Memory B cell (primary cell): ENCODE data around the gene MRTFA.

Experiments used
- ATAC-seq: fragments of 150-1000 bp; cut with Tn5 transposase; 2 replicates; pipeline ENCODE4 v1.10.0; 2021; ENCODE audit warnings: low read depth, mild to moderate bottlenecking, moderate library complexity
- DNase-seq, 2 donors: peaks; one replicate each; pipeline ENCODE4 v3.0.0; 2022; ENCODE audit warnings: low spot score in 2 of 2
- H3K27ac Mint-ChIP-seq: one replicate; pipeline ENCODE4 v1.8.0; 2022; ENCODE audit warnings: mild to moderate bottlenecking, moderate library complexity, mixed read lengths
- H3K27me3 Mint-ChIP-seq: one replicate; pipeline ENCODE4 v1.8.0; 2022; ENCODE audit warnings: mixed read lengths
- H3K36me3 Mint-ChIP-seq: one replicate; pipeline ENCODE4 v1.8.0; 2022; ENCODE audit warnings: mild to moderate bottlenecking, mixed read lengths
- H3K4me1 Mint-ChIP-seq: one replicate; pipeline ENCODE4 v1.8.0; 2022; ENCODE audit warnings: mixed read lengths
- H3K4me3 Mint-ChIP-seq: one replicate; pipeline ENCODE4 v1.8.0; 2022; ENCODE audit warnings: mild to moderate bottlenecking, moderate library complexity, mixed read lengths
- H3K9me3 Mint-ChIP-seq: one replicate; pipeline ENCODE4 v1.8.0; 2022; ENCODE audit warnings: mixed read lengths

The MRTFA gene

DNA sequence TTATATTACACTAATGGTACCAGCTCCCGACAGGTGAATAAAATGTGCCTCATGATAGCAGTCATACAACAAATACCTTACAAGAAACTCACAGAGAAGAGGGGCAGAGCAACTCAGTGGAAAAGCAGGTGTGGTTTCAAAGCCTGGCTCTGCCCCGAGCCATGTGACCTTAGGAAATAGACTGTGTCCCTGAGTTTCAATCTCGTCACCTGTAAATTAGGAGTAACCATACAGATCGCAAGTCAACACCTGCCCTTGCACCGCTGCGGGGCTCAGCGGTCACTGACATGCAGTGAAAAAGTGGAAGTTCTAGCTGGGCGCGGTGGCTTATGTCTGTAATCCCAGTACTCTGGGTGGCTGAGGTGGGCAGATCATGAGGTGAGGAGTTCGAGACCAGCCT, 11.9 kb upstream of the MRTFA start:
- no peaks in the 10 kb centered on the region for H3K9me3 Mint-ChIP-seq
- ATAC-seq (no peak), DNase-seq (no peak)
- H3K4me1 Mint-ChIP-seq = peaks cover 18% of the 10 kb centered on the region
- no peaks in the 10 kb centered on the region for H3K36me3 Mint-ChIP-seq
- no peaks in the 10 kb centered on the region for H3K27me3 Mint-ChIP-seq
- H3K27ac Mint-ChIP-seq = no peak overlapping the region
- no peak overlapping the region for H3K4me3 Mint-ChIP-seq

DNA sequence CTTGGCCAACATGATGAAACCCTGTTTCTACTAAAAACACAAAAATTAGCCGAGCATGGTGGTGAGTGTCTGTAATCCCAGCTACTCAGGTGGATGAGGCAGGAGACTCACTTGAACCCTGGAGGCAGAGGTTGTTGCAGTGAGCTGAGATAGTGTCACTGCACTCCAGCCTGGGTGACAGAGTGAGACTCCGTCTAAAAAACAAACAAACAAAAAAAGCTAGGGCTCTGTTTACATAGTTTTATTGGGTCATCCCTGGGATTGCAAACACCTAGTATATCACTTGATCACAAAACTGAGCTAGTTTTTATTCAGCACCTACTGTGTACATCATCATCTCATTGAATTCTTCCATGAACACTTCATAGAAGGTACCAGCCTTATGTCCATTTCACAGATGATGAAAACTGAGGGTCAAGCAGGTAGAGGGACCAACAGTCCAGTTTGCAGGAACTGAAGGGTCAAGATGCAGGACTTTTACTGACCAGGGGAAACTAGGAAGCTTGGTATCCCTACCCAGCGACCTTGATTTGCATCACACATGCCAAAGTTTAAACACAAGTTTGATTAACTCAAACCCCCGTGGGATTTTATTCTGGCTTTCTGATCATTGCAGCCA, 9.2 kb upstream of the MRTFA start:
- DNase-seq (no peak), ATAC-seq (no peak)
- Mint-ChIP-seq H3K4me3 (no peak overlapping the region), H3K36me3 (no peaks in the 10 kb centered on the region), H3K27ac (no peak overlapping the region), H3K27me3 (no peaks in the 10 kb centered on the region), H3K9me3 (no peaks in the 10 kb centered on the region), H3K4me1 (peaks cover 8% of the 10 kb centered on the region)

DNA sequence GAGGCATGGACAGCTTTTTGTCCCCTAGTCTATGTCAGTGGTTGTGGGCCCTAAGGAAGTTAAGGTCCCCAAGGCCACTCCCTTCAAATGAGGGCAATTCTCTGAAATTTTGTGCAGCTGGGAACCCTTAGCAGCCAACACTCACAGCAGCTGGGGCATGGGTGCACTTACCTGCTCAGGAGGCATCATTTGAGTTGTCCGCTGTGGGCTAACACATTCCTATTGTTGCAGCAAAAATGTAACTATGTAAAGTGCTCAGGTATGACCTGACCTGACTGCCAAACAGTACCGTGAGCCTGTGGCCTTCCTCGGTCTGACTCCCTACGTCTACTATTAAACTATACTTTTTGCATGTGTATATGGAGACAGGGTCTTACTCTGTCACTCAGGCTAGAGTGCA, 5.8 kb upstream of the MRTFA start:
- DNase-seq (no peak), ATAC-seq (no peak)
- H3K36me3 Mint-ChIP-seq = no peaks in the 10 kb centered on the region
- no peaks in the 10 kb centered on the region for H3K9me3 Mint-ChIP-seq
- H3K4me1 Mint-ChIP-seq = peaks cover 7% of the 10 kb centered on the region
- H3K27ac Mint-ChIP-seq = no peak overlapping the region
- no peaks in the 10 kb centered on the region for H3K27me3 Mint-ChIP-seq
- no peak overlapping the region for H3K4me3 Mint-ChIP-seq

DNA sequence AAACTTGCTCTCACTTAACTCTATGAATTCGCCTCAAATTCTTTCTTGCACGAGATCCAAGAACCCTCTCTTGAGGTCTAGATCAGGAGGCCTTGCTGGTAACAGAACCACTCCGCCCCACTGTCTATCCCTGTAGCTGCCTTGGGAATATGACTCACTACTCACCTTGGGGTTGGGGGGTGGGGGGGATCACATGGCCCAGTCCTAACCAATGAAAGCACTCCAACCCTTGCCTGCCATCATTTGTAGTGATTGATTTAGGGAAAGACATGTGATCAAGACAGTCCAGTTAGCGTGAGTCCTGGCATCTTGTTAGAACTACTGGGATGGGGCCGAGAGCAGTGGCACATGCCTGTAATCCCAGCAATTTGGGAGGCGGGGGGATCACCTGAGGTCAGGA, 4.8 kb upstream of the MRTFA start:
- peaks cover 6% of the 10 kb centered on the region for H3K4me1 Mint-ChIP-seq
- ATAC-seq (no peak), DNase-seq (no peak)
- no peak overlapping the region for H3K4me3 Mint-ChIP-seq
- H3K9me3 Mint-ChIP-seq = no peaks in the 10 kb centered on the region
- no peak overlapping the region for H3K27ac Mint-ChIP-seq
- H3K36me3 Mint-ChIP-seq = no peaks in the 10 kb centered on the region
- no peaks in the 10 kb centered on the region for H3K27me3 Mint-ChIP-seq

DNA sequence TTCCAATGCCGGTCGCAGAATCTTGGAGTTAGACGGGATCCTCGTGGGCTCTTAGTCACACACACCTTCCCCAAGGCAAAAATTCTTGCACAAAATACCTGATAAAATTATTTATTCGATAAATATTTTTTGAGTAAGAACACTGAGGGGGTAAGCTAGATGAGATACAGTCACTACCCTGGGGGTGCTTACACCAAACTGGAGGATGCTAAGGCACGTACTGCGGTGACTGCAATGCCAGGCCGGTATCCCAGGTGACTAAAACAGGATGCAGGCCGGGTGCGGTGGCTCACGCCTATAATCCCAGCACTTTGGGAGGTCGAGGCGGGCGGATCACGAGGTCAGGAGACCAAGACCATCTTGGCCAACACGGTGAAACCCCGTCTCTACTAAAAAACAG, 1.7 kb upstream of the MRTFA start:
- H3K4me1 Mint-ChIP-seq = peaks cover 14% of the 10 kb centered on the region
- ATAC-seq (no peak), DNase-seq (no peak)
- no peaks in the 10 kb centered on the region for H3K36me3 Mint-ChIP-seq
- no peaks in the 10 kb centered on the region for H3K27me3 Mint-ChIP-seq
- no peak overlapping the region for H3K4me3 Mint-ChIP-seq
- H3K9me3 Mint-ChIP-seq = no peaks in the 10 kb centered on the region
- no peak overlapping the region for H3K27ac Mint-ChIP-seq

DNA sequence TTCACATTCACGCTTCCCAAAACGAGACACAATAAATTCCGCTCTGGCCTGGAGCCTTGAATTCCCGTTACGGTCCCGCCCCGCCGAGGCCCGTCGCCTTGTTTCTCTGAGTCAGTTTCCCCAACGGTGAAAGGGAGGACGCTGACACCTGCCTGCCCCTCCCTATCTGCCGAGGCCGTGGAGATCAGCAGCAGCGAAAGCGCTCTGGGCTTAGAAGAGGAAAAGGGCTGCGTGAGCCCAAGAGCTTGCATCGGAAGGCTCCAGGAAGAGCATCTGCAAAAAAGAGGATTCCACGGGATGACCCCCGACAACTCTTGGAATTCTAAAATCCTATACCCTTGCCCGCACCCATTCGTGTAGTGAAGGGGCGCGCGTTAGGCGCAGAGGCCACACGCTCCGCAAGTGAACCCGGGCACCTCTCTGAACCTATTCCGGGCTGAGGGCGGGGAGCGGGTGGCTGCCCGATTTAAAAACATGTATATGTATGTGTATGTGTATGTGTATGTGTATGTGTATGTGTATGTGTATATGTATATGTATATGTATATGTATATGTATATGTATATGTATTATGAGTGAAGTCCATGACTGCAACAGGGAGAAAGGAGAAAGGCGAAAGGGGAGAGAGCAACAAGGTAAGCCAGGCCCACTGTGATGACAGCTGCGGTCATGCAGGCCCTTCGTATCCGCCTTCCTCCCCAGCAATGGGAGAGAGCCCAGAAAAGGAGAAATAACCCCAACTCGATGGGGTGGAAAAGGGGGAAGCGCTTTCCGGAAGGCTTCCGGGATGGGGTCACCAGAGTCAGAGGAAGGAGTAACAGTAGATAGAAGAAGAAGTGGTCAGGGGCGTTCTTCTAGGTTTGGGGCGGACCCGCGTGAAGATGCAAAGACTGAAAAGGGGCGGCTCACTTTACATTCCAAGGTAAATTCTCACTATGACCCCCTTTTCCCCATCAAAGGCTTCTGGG, 948 bp upstream of the MRTFA start:
- DNase-seq = peak in 1 of 2 donors; percentile 12
- Mint-ChIP-seq H3K9me3 (no peaks in the 10 kb centered on the region), H3K27me3 (no peaks in the 10 kb centered on the region), H3K36me3 (no peaks in the 10 kb centered on the region), H3K27ac (peak overlapping the region; percentile 89), H3K4me3 (peak overlapping the region; percentile 86), H3K4me1 (peaks cover 14% of the 10 kb centered on the region)
- ATAC-seq = peak; percentile 9

DNA sequence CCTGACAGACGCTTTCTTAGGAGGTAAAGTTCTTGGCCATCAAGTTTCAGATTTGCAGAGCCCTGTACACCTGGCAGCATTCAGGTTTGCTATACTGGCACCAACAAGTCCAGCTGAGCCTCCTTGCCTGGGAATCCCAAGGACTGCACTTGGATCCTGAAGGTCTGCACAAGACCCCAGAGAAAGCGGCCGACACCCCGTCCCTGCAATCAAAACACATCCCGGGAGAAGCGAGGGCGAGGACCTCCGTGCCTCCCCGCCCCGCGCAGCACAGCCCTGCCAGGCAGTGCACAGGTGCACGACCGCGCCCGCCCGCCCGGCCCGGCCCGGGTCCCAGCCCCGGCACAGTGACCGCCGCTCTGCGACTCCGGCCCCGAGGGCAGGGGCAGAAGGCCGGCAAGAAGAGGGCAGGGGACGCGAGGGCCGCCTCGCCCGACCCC, 559 bp downstream of the MRTFA start:
- no peaks in the 10 kb centered on the region for H3K9me3 Mint-ChIP-seq
- H3K27me3 Mint-ChIP-seq = no peaks in the 10 kb centered on the region
- peaks cover 2% of the 10 kb centered on the region for H3K36me3 Mint-ChIP-seq
- H3K4me1 Mint-ChIP-seq = peaks cover 23% of the 10 kb centered on the region
- DNase-seq (no peak), ATAC-seq (peak; percentile 1)
- peak overlapping the region; percentile 86 for H3K4me3 Mint-ChIP-seq
- H3K27ac Mint-ChIP-seq = no peak overlapping the region

DNA sequence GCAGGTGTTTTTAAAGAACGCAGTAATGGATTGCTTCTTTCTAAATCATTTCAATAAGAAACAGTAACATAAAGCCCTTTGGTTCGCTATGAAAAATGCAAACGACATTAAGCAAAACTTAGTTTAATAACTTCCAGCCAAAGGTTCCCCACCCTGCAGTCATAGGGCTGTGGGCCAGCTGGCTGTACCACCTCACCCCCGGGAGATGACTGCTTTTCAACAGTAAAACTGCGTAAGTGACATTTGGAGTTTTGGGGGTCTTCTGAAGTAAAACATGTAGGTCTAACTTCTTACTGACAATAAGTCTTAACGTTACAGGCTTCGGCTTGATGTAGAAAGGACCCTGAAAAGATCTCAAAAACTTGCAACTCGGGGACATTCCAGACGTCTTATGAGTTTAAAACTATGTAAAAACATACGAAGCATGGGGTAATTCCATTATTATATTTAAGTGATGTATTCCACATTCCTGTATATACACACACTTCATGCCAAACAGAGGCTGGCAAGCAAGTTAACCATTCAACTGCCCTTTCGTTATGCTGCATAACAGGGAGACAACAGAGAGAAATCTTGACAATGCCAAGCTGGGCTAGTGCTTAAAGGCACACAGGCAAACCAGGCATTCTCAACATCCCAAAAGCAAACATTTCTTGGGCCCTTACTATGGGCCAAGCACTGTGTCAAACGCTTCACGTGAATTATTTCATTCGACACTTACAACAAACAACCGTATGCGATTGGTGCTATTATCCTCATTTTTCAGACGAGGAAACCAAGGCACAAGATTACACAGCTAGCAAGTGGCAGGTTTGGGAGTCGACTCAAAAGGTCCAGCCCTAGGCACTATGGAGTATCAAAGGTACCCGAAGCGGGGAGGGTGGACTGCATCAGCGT, 1.2 kb downstream of the MRTFA start:
- H3K4me3 Mint-ChIP-seq = peak overlapping the region; percentile 86
- H3K4me1 Mint-ChIP-seq = peaks cover 23% of the 10 kb centered on the region
- no peaks in the 10 kb centered on the region for H3K9me3 Mint-ChIP-seq
- H3K27ac Mint-ChIP-seq = no peak overlapping the region
- DNase-seq = no peak
- ATAC-seq = no peak
- H3K27me3 Mint-ChIP-seq = no peaks in the 10 kb centered on the region
- H3K36me3 Mint-ChIP-seq = peaks cover 2% of the 10 kb centered on the region

DNA sequence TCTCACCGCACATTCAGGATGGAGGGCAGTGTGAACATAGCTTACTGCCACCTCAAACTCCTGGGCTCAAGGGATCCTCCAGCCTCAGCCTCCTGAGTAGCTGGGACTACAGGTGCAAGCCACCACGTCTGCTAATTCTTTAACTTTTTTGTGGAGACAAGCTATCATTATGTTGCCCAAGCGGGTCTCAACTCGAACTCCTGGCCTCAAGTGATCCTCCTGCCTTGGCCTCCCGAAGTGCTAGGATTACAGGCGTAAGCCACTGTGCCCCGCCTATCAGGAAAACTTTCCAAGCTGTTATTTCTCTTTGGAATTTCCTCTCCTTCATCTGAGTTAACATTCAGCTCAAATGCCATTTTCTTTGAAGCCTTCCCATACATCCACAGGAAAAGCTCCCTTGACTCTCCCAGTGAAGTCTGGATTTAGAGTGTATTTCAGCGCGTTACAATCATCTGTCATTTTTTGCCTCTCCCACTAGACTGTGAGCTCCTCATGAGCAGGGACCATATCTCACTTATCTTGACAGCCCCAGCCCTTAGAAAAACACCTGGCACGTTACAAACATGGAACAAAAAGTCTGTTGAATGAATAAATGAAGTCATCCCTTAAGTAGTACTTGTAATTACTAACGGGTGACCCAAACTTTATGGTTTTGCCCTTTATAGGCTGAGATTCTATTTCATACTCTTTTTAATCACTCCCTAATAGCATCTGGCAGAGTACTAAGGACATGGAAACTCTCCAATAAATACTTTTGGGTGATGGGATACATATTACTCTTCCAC, 2.2 kb downstream of the MRTFA start:
- Mint-ChIP-seq H3K27ac (no peak overlapping the region), H3K4me3 (peak overlapping the region; percentile 9), H3K27me3 (no peaks in the 10 kb centered on the region), H3K4me1 (peaks cover 25% of the 10 kb centered on the region), H3K9me3 (no peaks in the 10 kb centered on the region), H3K36me3 (peaks cover 2% of the 10 kb centered on the region)
- no peak for ATAC-seq
- DNase-seq = no peak

DNA sequence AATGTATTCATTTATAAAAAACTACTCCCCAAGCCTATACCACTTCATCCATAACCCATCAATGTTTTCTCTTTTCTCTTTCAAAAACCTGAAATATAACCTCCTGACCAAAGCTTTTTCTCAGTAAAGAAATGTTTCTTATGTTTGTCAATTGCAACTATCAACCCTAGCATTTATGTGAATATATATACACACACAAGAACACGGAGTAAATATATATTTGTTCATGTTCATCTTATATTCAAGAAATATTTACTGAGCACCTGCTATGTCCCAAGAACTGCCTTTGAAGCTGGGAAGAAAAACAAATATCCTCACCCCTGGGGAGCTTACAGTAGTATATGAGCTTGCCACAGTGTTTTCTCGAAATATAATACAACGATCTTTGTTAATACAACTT, 3.5 kb downstream of the MRTFA start:
- H3K4me3 Mint-ChIP-seq = no peak overlapping the region
- H3K27ac Mint-ChIP-seq = no peak overlapping the region
- H3K36me3 Mint-ChIP-seq = peaks cover 2% of the 10 kb centered on the region
- DNase-seq (no peak), ATAC-seq (no peak)
- H3K4me1 Mint-ChIP-seq = peaks cover 33% of the 10 kb centered on the region
- no peaks in the 10 kb centered on the region for H3K27me3 Mint-ChIP-seq
- no peaks in the 10 kb centered on the region for H3K9me3 Mint-ChIP-seq

DNA sequence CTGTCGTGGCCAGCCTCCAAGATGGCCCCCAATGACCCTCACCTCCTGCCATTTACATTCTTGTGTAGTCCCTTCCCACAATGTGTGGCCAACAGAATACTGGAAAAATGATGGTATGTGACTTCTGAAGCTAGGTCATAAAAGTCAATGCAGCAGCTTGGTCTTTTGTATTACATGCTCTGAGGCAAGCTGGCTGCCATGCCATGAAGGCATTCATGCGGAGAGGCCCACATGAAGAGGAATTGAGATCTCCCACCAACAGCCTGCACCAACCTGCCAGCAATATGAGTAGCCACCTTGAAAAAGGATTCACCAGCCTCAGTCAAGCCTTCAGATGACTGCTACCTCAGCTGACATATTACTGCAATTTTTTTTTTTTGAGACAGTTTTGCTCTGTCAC, 4.6 kb downstream of the MRTFA start:
- peaks cover 39% of the 10 kb centered on the region for H3K4me1 Mint-ChIP-seq
- no peaks in the 10 kb centered on the region for H3K9me3 Mint-ChIP-seq
- DNase-seq = no peak
- no peak overlapping the region for H3K4me3 Mint-ChIP-seq
- ATAC-seq = no peak
- H3K27me3 Mint-ChIP-seq = no peaks in the 10 kb centered on the region
- H3K27ac Mint-ChIP-seq = no peak overlapping the region
- peaks cover 2% of the 10 kb centered on the region for H3K36me3 Mint-ChIP-seq

DNA sequence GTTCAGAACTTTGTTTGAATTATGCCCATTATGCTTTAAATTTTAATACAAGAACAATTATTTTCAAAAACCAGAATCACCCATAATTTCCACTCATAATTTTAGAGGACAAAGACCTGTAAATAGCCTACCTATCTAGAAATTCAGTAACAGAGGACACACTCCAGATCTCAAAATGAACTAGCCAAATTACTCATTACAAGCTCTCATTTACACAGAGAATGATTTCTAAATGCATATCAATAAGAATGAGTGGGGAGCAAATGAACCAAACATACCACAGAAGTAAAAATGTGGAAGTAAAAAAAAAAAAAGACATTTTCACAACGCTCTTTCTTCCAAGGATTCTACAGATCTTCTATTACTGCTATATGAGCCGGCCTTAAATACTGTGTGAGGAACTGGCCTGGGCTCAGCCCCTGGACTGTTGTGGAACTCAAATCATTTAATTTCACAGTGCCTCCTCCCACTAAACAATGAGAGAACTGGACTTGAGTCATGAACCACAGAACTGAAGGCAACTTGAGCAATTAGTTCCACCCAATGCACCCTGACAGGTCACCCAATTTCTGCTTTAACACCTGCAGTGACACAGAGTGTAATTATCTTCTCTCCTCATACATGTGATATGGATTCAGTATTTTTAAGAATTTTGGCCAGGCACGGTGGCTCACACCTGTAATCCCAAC, 8.0 kb downstream of the MRTFA start:
- peaks cover 33% of the 10 kb centered on the region for H3K4me1 Mint-ChIP-seq
- no peak for DNase-seq
- H3K27me3 Mint-ChIP-seq = no peaks in the 10 kb centered on the region
- ATAC-seq = peak; percentile 35
- H3K9me3 Mint-ChIP-seq = no peaks in the 10 kb centered on the region
- peak overlapping the region; percentile 4 for H3K27ac Mint-ChIP-seq
- H3K36me3 Mint-ChIP-seq = peaks cover 2% of the 10 kb centered on the region
- H3K4me3 Mint-ChIP-seq = no peak overlapping the region

DNA sequence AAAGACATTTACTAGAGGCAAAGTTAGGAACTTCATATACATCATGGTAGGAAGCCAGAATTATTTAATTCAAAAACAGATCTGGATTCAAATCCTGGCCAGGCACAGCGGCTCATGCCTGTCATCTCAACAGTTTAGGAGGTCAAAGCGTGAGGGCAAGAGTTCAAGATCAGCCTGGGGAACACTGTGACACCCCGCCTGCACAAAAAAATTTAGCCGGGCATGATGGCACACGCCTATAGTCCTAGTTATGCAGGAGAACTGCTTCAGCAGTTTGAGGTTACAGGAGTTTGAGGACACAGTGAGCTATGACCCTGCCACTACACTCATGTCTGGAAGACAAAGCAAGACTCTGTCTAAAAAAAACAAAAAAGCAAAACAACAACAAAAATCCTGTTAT, 8.9 kb downstream of the MRTFA start:
- Mint-ChIP-seq H3K9me3 (peaks cover 3% of the 10 kb centered on the region), H3K4me3 (no peak overlapping the region), H3K27me3 (no peaks in the 10 kb centered on the region), H3K36me3 (peaks cover 4% of the 10 kb centered on the region), H3K4me1 (peaks cover 36% of the 10 kb centered on the region), H3K27ac (no peak overlapping the region)
- ATAC-seq (no peak), DNase-seq (no peak)
